NB4 (cell line): ENCODE measurements around the gene LPAR6.

ENCODE experiments used
- MAX ChIP-seq: IDR thresholded peaks from 2 replicates; pipeline ENCODE4 v1.6.1; 2011; ENCODE audit warnings: low read depth, low read length
- POLR2A ChIP-seq: IDR thresholded peaks from 2 replicates; pipeline ENCODE4 v1.6.1; 2011; ENCODE audit warnings: mild to moderate bottlenecking; ENCODE audit not compliant: insufficient read length; ENCODE audit errors: extremely low read depth
- TF ChIP-seq, protein P1 (sequence below): IDR thresholded peaks from one replicate; pipeline ENCODE4 v1.5.1; 2012; ENCODE audit warnings: low read depth, low read length

- TF ChIP-seq, protein P1, sequence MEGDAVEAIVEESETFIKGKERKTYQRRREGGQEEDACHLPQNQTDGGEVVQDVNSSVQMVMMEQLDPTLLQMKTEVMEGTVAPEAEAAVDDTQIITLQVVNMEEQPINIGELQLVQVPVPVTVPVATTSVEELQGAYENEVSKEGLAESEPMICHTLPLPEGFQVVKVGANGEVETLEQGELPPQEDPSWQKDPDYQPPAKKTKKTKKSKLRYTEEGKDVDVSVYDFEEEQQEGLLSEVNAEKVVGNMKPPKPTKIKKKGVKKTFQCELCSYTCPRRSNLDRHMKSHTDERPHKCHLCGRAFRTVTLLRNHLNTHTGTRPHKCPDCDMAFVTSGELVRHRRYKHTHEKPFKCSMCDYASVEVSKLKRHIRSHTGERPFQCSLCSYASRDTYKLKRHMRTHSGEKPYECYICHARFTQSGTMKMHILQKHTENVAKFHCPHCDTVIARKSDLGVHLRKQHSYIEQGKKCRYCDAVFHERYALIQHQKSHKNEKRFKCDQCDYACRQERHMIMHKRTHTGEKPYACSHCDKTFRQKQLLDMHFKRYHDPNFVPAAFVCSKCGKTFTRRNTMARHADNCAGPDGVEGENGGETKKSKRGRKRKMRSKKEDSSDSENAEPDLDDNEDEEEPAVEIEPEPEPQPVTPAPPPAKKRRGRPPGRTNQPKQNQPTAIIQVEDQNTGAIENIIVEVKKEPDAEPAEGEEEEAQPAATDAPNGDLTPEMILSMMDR = no peak
- TF ChIP-seq POLR2A = no peak
- no peak for TF ChIP-seq MAX
Measured at GRCh38 chr13:48400090-48400694, 12.7 kb downstream of the LPAR6 start.
